Neuronal stem cell (in vitro differentiated cells): ENCODE results near the gene LRRC75A.

Experiments
- DNase-seq: peaks from one replicate; pipeline ENCODE4 v3.0.0-alpha.2; 2013; ENCODE audit warnings: low spot score
- H2AFZ ChIP-seq: one replicate; pipeline ENCODE4 v1.6.1; 2013; ENCODE audit warnings: mild to moderate bottlenecking, low read length, inconsistent platforms
- H2AK5ac ChIP-seq: 2 replicates; pipeline ENCODE4 v1.6.1; 2013; ENCODE audit warnings: low read depth, mild to moderate bottlenecking, inconsistent platforms, low read length, moderate library complexity, mixed read lengths
- H2BK120ac ChIP-seq: 2 replicates; pipeline ENCODE4 v1.6.1; 2013; ENCODE audit warnings: low read depth, mild to moderate bottlenecking, inconsistent platforms, low read length, moderate library complexity, mixed read lengths
- H2BK12ac ChIP-seq: one replicate; pipeline ENCODE4 v1.6.1; 2013; ENCODE audit warnings: low read length, inconsistent platforms
- H2BK15ac ChIP-seq: 2 replicates; pipeline ENCODE4 v1.6.1; 2013; ENCODE audit warnings: mild to moderate bottlenecking, low read length, inconsistent platforms, mixed read lengths
- H2BK5ac ChIP-seq: one replicate; pipeline ENCODE4 v1.6.1; 2013; ENCODE audit warnings: inconsistent platforms, mild to moderate bottlenecking, low read length, moderate library complexity
- H3K14ac ChIP-seq: one replicate; pipeline ENCODE4 v1.6.1; 2013; ENCODE audit warnings: low read length, inconsistent platforms
- H3K18ac ChIP-seq: 2 replicates; pipeline ENCODE4 v1.6.1; 2013; ENCODE audit warnings: low read length, inconsistent platforms
- H3K23ac ChIP-seq: 2 replicates; pipeline ENCODE4 v1.6.1; 2013; ENCODE audit warnings: low read depth, mild to moderate bottlenecking, mixed read lengths, low read length, inconsistent platforms; ENCODE audit not compliant: poor library complexity
- H3K27ac ChIP-seq: replicated peaks from 3 replicates; pipeline ENCODE4 v1.5.1; 2013; ENCODE audit warnings: low read length, inconsistent platforms
- H3K27me3 ChIP-seq, 3 experiments: 2 replicates each; pipeline ENCODE4 v1.6.1; 2013; ENCODE audit warnings: low read length in 3 of 3, mild to moderate bottlenecking in 2 of 3, inconsistent platforms in 1 of 3, low read depth in 1 of 3, mixed read lengths in 1 of 3, moderate library complexity in 1 of 3; ENCODE audit not compliant: control insufficient read depth in 3 of 3, insufficient read depth in 3 of 3
- H3K36me3 ChIP-seq, 2 donors: replicated peaks in 1 of 2; 2 replicates each; pipeline ENCODE4 v1.6.1; 2013; ENCODE audit warnings: low read length in 2 of 2; ENCODE audit not compliant: control insufficient read depth in 2 of 2, insufficient read depth in 2 of 2
- H3K4ac ChIP-seq: 2 replicates; pipeline ENCODE4 v1.6.1; 2013; ENCODE audit warnings: inconsistent platforms, mild to moderate bottlenecking, low read length, moderate library complexity
- H3K4me1 ChIP-seq, 2 donors: 1 replicate in 1 of 2; 2 replicates in 1 of 2; pipeline ENCODE4 v1.6.1; 2013; ENCODE audit warnings: low read length in 2 of 2, low read depth in 1 of 2; ENCODE audit not compliant: control insufficient read depth in 2 of 2, insufficient read depth in 1 of 2
- H3K4me2 ChIP-seq: one replicate; pipeline ENCODE4 v1.6.1; 2013; ENCODE audit warnings: mild to moderate bottlenecking, low read length, inconsistent platforms; ENCODE audit not compliant: insufficient read depth, poor library complexity, severe bottlenecking
- H3K4me3 ChIP-seq, 2 donors: 2 replicates each; pipeline ENCODE4 v1.5.1; 2013; ENCODE audit warnings: low read length in 2 of 2, mild to moderate bottlenecking in 2 of 2, inconsistent platforms in 1 of 2, moderate library complexity in 1 of 2
- H3K79me1 ChIP-seq: one replicate; pipeline ENCODE4 v1.6.1; 2013; ENCODE audit warnings: low read depth, mild to moderate bottlenecking, inconsistent platforms, low read length, moderate library complexity
- H3K9ac ChIP-seq: one replicate; pipeline ENCODE4 v1.6.1; 2013; ENCODE audit warnings: mild to moderate bottlenecking, low read depth, low read length, inconsistent platforms; ENCODE audit not compliant: poor library complexity
- H3K9me3 ChIP-seq, 2 donors: replicated peaks in 1 of 2; 2 replicates each; pipeline versions ENCODE3 to v1.6.1; 2013; ENCODE audit warnings: low read length in 2 of 2, mild to moderate bottlenecking in 2 of 2, inconsistent platforms in 1 of 2, low read depth in 1 of 2, mixed read lengths in 1 of 2, moderate library complexity in 1 of 2; ENCODE audit not compliant: control insufficient read depth in 2 of 2, insufficient read depth in 1 of 2
- H4K8ac ChIP-seq: one replicate; pipeline ENCODE4 v1.6.1; 2013; ENCODE audit warnings: low read depth, mild to moderate bottlenecking, inconsistent platforms, low read length, moderate library complexity
- H4K91ac ChIP-seq: one replicate; pipeline ENCODE4 v1.6.1; 2013; ENCODE audit warnings: low read length, low read depth, mild to moderate bottlenecking, inconsistent platforms; ENCODE audit not compliant: poor library complexity
- WGBS, 2 donors: extraction: QIAGEN DNeasy Blood & Tissue Kit; methylation state at CpG; one replicate each; pipeline ENCODE4 v1.1.7; 2013; ENCODE audit warnings: missing lambda C conversion rate in 2 of 2, mixed read lengths in 1 of 2; ENCODE audit not compliant: insufficient read length in 2 of 2, insufficient replicate concordance in 1 of 2; ENCODE audit errors: extremely low coverage in 2 of 2; 5-methylcytosine and 5-hydroxymethylcytosine counted together

LRRC75A gene

GRCh38 chr17:16446338-16446983, 45.5 kb downstream of the LRRC75A start:
- Histone ChIP-seq H4K91ac (no peak overlapping the region), H3K14ac (no peak overlapping the region), H3K36me3 (peaks cover 66 to 76% of the 10 kb centered on the region in 2 donors), H3K18ac (no peak overlapping the region), H3K4me2 (no peak overlapping the region), H2BK120ac (no peak overlapping the region), H4K8ac (no peak overlapping the region), H3K4me3 (no peak overlapping the region), H2AFZ (no peak overlapping the region), H2BK12ac (no peak overlapping the region), H2AK5ac (no peak overlapping the region), H3K79me1 (peaks cover 15% of the 10 kb centered on the region), H3K23ac (no peak overlapping the region), H3K4ac (no peak overlapping the region), H2BK5ac (no peak overlapping the region), H3K4me1 (peaks cover 0 to 10% of the 10 kb centered on the region in 2 donors), H3K27me3 (no peaks in the 10 kb centered on the region), H3K27ac (no peak overlapping the region), H3K9me3 (no peaks in the 10 kb centered on the region), H2BK15ac (no peak overlapping the region), H3K9ac (peak overlapping the region; percentile 18)
- no peak for DNase-seq
- no CpG with 5 or more reads among the region's 12 CpGs for WGBS, 2 donors

- WGBS, 2 donors: no CpG with 5 or more reads among the region's 6 CpGs
- no peak overlapping the region for H3K27ac ChIP-seq
- no peak overlapping the region for H3K4me3 ChIP-seq
- H3K36me3 ChIP-seq: peaks cover 67 to 93% of the 10 kb centered on the region in 2 donors
- H3K79me1 ChIP-seq: peaks cover 17% of the 10 kb centered on the region
- no peak for DNase-seq
- no peak overlapping the region for H2BK12ac ChIP-seq
- H3K14ac ChIP-seq: no peak overlapping the region
- H2BK15ac ChIP-seq: no peak overlapping the region
- no peak overlapping the region for H2BK120ac ChIP-seq
- H3K4ac ChIP-seq: no peak overlapping the region
- H4K91ac ChIP-seq: no peak overlapping the region
- no peaks in the 10 kb centered on the region for H3K27me3 ChIP-seq
- H2AFZ ChIP-seq: no peak overlapping the region
- no peak overlapping the region for H3K4me2 ChIP-seq
- peaks cover 8 to 20% of the 10 kb centered on the region in 2 donors for H3K4me1 ChIP-seq
- no peak overlapping the region for H3K9ac ChIP-seq
- no peaks in the 10 kb centered on the region for H3K9me3 ChIP-seq
- H2BK5ac ChIP-seq: peak overlapping the region; percentile 33
- H2AK5ac ChIP-seq: no peak overlapping the region
- no peak overlapping the region for H4K8ac ChIP-seq
- H3K23ac ChIP-seq: peak overlapping the region; percentile 81
- H3K18ac ChIP-seq: no peak overlapping the region
These were observed 47.6 kb downstream of the LRRC75A start for GRCh38 chr17:16444258-16444886.

- Histone ChIP-seq H2BK5ac (peak overlapping the region; percentile 33), H3K4me3 (no peak overlapping the region), H3K27ac (no peak overlapping the region), H3K79me1 (peaks cover 17% of the 10 kb centered on the region), H2BK15ac (no peak overlapping the region), H3K4me1 (peaks cover 8 to 20% of the 10 kb centered on the region in 2 donors), H3K36me3 (peaks cover 60 to 86% of the 10 kb centered on the region in 2 donors), H3K9me3 (no peaks in the 10 kb centered on the region), H2BK12ac (no peak overlapping the region), H3K4ac (no peak overlapping the region), H3K23ac (peak overlapping the region; percentile 81), H2AK5ac (no peak overlapping the region), H4K91ac (no peak overlapping the region), H4K8ac (no peak overlapping the region), H2AFZ (no peak overlapping the region), H3K18ac (no peak overlapping the region), H3K27me3 (no peaks in the 10 kb centered on the region), H3K14ac (no peak overlapping the region), H2BK120ac (no peak overlapping the region), H3K9ac (peak overlapping the region; percentile 53), H3K4me2 (no peak overlapping the region)
- WGBS, 2 donors: no CpG with 5 or more reads among the region's 27 CpGs
- DNase-seq: no peak
These were observed 48.3 kb downstream of the LRRC75A start for GRCh38 chr17:16443511-16444257.
